Hepatocyte (in vitro differentiated cells): ENCODE measurements around the gene SEBOX. TPM values are rescaled to one million over a fixed set of nuclear protein-coding genes. Genes with fewer than 3 reads are reported as not detected.

Source experiments
- DNase-seq: peaks from one replicate; pipeline ENCODE4 v3.0.0-alpha.2; 2016; ENCODE audit warnings: low spot score
- H2AFZ ChIP-seq: fragments of 200-600 bp; sonication (generic); 2 replicates; pipeline ENCODE4 v1.6.0; 2016; ENCODE audit warnings: antibody characterized with exemption, mild to moderate bottlenecking
- H3K27ac ChIP-seq: fragments of 200-600 bp; sonication (generic); 2 replicates; pipeline ENCODE4 v1.5.1; 2016; ENCODE audit warnings: mild to moderate bottlenecking
- H3K27me3 ChIP-seq: fragments of 200-600 bp; sonication (generic); 2 replicates; pipeline ENCODE4 v1.6.1; 2016
- H3K36me3 ChIP-seq: fragments of 200-600 bp; sonication (generic); replicated peaks from 2 replicates; pipeline ENCODE4 v1.5.1; 2016; ENCODE audit warnings: low read depth; ENCODE audit not compliant: insufficient read depth
- H3K4me1 ChIP-seq: fragments of 200-600 bp; sonication (generic); 2 replicates; pipeline ENCODE4 v1.5.1; 2016; ENCODE audit warnings: mild to moderate bottlenecking, moderate library complexity; ENCODE audit not compliant: insufficient read depth
- H3K4me2 ChIP-seq: fragments of 200-600 bp; sonication (generic); 2 replicates; pipeline ENCODE4 v1.6.0; 2016
- H3K4me3 ChIP-seq: fragments of 200-600 bp; sonication (generic); 2 replicates; pipeline ENCODE4 v1.5.1; 2016; ENCODE audit warnings: mild to moderate bottlenecking
- H3K79me2 ChIP-seq: fragments of 200-600 bp; sonication (generic); 2 replicates; pipeline ENCODE4 v1.6.0; 2017; ENCODE audit warnings: mild to moderate bottlenecking
- H3K9me2 ChIP-seq: fragments of 200-600 bp; sonication (generic); replicated peaks from 2 replicates; pipeline ENCODE4 v1.6.0; 2017; ENCODE audit warnings: mild to moderate bottlenecking; ENCODE audit not compliant: insufficient read depth
- H3K9me3 ChIP-seq: fragments of 200-600 bp; sonication (generic); 2 replicates; pipeline ENCODE4 v1.5.1; 2016; ENCODE audit warnings: low read depth, mild to moderate bottlenecking
- H4K20me1 ChIP-seq: fragments of 200-600 bp; sonication (generic); 2 replicates; pipeline ENCODE4 v1.6.0; 2016; ENCODE audit warnings: mild to moderate bottlenecking; ENCODE audit not compliant: insufficient read depth, poor library complexity, severe bottlenecking
- CTCF ChIP-seq: fragments of 200-600 bp; sonication (generic); IDR thresholded peaks from 2 replicates; pipeline ENCODE4 v1.5.1; 2016; ENCODE audit warnings: antibody characterized with exemption, mild to moderate bottlenecking; ENCODE audit not compliant: poor library complexity
- EZH2 ChIP-seq: fragments of 200-600 bp; sonication (generic); IDR thresholded peaks from 2 replicates; pipeline ENCODE4 v1.6.1; 2016; ENCODE audit warnings: antibody characterized with exemption, mild to moderate bottlenecking, borderline replicate concordance
- EZH2phosphoT487 ChIP-seq: fragments of 200-600 bp; sonication (generic); IDR thresholded peaks from one replicate; pipeline ENCODE4 v1.6.1; 2018; ENCODE audit warnings: antibody characterized with exemption, mild to moderate bottlenecking, low read depth, moderate library complexity; ENCODE audit not compliant: unreplicated experiment, severe bottlenecking
- WGBS: methylation state at CpG from one replicate; pipeline ENCODE4 v1.1.6; 2016; ENCODE audit warnings: low lambda C conversion rate; ENCODE audit errors: missing lambda C conversion rate; 5-methylcytosine and 5-hydroxymethylcytosine counted together
- polyA plus RNA-seq: library from polyadenylated mRNA; unstranded; fragments of >200 nt; fragmentation: Nextera tagmentation; extraction: Ambion mirVana; gene quantifications from 2 replicates; pipeline ENCODE4 v1.2.1, GENCODE V29; 2016
- total RNA-seq: library from RNA; depleted of rRNA; stranded (reverse); fragments of >200 nt; gene quantifications from 2 replicates; pipeline ENCODE4 v1.2.3, GENCODE V29; 2014

SEBOX gene
- total and polyA plus RNA-seq, 2 experiments from 2014 or later: not detected

GRCh38 chr17:28390141-28390540 is 25.1 kb upstream of the SEBOX start:
- no peak for DNase-seq
- WGBS: 26% methylated on average over 1 of the region's 1 CpG
- no peaks in the 10 kb centered on the region for H3K36me3 ChIP-seq
- no peak overlapping the region for H3K4me3 ChIP-seq
- TF ChIP-seq EZH2phosphoT487: no peak
- no peak for TF ChIP-seq EZH2
- TF ChIP-seq CTCF: no peak
- no peak overlapping the region for H3K4me2 ChIP-seq
- H3K27me3 ChIP-seq: no peaks in the 10 kb centered on the region
- H3K9me3 ChIP-seq: no peaks in the 10 kb centered on the region
- no peak overlapping the region for H2AFZ ChIP-seq
- H3K79me2 ChIP-seq: no peaks in the 10 kb centered on the region
- no peak overlapping the region for H3K27ac ChIP-seq
- H4K20me1 ChIP-seq: no peaks in the 10 kb centered on the region
- peaks cover 8% of the 10 kb centered on the region for H3K4me1 ChIP-seq
- no peaks in the 10 kb centered on the region for H3K9me2 ChIP-seq

DNA sequence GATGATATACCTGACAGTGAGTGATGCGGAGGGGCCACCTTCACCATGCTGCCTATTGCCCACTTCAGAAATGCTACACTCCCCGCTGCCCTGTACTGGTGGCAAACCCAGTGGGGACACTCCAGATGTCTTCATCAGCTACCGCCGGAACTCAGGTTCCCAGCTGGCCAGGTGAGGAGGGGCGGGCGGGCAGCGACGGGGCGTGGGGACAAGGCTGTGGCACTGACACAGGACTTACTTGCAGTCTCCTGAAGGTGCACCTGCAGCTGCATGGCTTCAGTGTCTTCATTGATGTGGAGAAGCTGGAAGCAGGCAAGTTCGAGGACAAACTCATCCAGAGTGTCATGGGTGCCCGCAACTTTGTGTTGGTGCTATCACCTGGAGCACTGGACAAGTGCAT is 23.1 kb upstream of the SEBOX start:
- no peaks in the 10 kb centered on the region for H4K20me1 ChIP-seq
- peak; percentile 3 for DNase-seq
- H2AFZ ChIP-seq: no peak overlapping the region
- H3K79me2 ChIP-seq: no peaks in the 10 kb centered on the region
- H3K27ac ChIP-seq: no peak overlapping the region
- no peaks in the 10 kb centered on the region for H3K9me2 ChIP-seq
- no peak overlapping the region for H3K4me3 ChIP-seq
- no peaks in the 10 kb centered on the region for H3K27me3 ChIP-seq
- H3K36me3 ChIP-seq: no peaks in the 10 kb centered on the region
- H3K4me2 ChIP-seq: no peak overlapping the region
- 97% methylated on average over 11 of the region's 11 CpGs for WGBS
- no peak for TF ChIP-seq CTCF
- no peak for TF ChIP-seq EZH2phosphoT487
- no peak for TF ChIP-seq EZH2
- H3K4me1 ChIP-seq: peaks cover 4% of the 10 kb centered on the region
- H3K9me3 ChIP-seq: no peaks in the 10 kb centered on the region

DNA sequence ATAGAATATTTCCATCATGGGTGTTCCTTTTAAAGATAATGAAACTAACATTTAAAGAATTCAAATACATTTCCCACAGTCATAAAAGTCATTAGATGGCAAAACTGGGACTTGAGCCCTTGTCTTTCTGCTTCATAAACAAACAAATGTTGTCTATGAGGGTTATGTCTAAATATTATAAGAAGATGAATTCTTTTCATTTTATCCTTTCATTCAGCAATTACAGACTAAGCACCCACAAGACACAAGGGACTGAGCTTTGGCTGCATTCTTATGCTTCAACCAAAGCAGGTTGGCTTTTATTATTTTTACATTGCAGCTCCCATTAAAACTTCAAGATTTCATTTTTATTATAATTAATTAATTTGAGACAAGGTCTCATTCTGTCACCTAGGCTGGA is 21.4 kb upstream of the SEBOX start:
- Histone ChIP-seq H3K9me2 (no peaks in the 10 kb centered on the region), H3K4me3 (no peak overlapping the region), H3K79me2 (no peaks in the 10 kb centered on the region), H3K36me3 (no peaks in the 10 kb centered on the region), H3K27ac (no peak overlapping the region), H3K4me2 (no peak overlapping the region), H3K9me3 (no peaks in the 10 kb centered on the region), H4K20me1 (no peaks in the 10 kb centered on the region), H3K4me1 (peaks cover 4% of the 10 kb centered on the region), H2AFZ (no peak overlapping the region), H3K27me3 (peaks cover 8% of the 10 kb centered on the region)
- no peak for TF ChIP-seq CTCF
- TF ChIP-seq EZH2: no peak
- TF ChIP-seq EZH2phosphoT487: no peak
- no peak for DNase-seq

DNA sequence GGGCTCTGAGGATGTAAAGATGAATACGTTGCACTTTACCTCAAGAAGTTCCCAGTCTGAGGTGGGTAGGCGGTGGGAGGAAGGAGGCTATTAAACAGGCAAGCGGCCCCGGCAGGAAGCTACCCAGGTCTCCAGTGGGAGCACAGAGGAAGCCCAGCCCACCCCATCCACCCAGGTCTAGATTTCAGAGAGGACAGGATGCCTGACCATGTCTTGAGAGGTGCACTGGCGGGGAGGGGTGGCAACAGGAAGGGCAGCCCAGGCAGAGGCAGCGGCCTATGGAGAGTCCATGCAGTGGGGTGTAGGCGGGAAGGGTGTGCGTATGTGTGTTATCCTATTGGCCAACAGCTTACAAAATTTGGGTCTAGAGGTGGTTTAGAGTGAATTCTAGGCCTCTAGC is 20.4 kb upstream of the SEBOX start:
- H2AFZ ChIP-seq: no peak overlapping the region
- no peak for TF ChIP-seq EZH2phosphoT487
- TF ChIP-seq CTCF: no peak
- no peak for TF ChIP-seq EZH2
- H3K4me1 ChIP-seq: peaks cover 9% of the 10 kb centered on the region
- H3K27ac ChIP-seq: no peak overlapping the region
- DNase-seq: no peak
- H3K9me2 ChIP-seq: no peaks in the 10 kb centered on the region
- H3K36me3 ChIP-seq: no peaks in the 10 kb centered on the region
- peak overlapping the region; percentile 82 for H3K4me2 ChIP-seq
- H3K9me3 ChIP-seq: no peaks in the 10 kb centered on the region
- no peak overlapping the region for H3K4me3 ChIP-seq
- H3K27me3 ChIP-seq: peaks cover 18% of the 10 kb centered on the region
- no peaks in the 10 kb centered on the region for H4K20me1 ChIP-seq
- H3K79me2 ChIP-seq: no peaks in the 10 kb centered on the region
- WGBS: 88% methylated on average over 8 of the region's 8 CpGs
